H9 (cell line): ENCODE results near the gene CTSE. TPM values are rescaled to one million over a fixed set of nuclear protein-coding genes. Genes with fewer than 3 reads are reported as not detected.

Experiments used
- DNase-seq: peaks from one replicate; pipeline ENCODE4 v3.0.0-alpha.2; 2017
- H2AFZ ChIP-seq: one replicate; pipeline ENCODE4 v1.6.1; 2013; ENCODE audit warnings: mild to moderate bottlenecking, low read length, control low read depth, moderate library complexity
- H2AK5ac ChIP-seq: 2 replicates; pipeline ENCODE4 v1.6.1; 2013; ENCODE audit warnings: low read length, control low read depth, mixed read lengths; ENCODE audit not compliant: insufficient read length
- H2BK120ac ChIP-seq: one replicate; pipeline ENCODE4 v1.6.1; 2013; ENCODE audit warnings: low read depth, mild to moderate bottlenecking, low read length, control low read depth, inconsistent platforms; ENCODE audit not compliant: poor library complexity, severe bottlenecking
- H2BK12ac ChIP-seq: 2 replicates; pipeline ENCODE4 v1.6.1; 2013; ENCODE audit warnings: low read length, control low read depth, mixed read lengths, low read depth; ENCODE audit not compliant: insufficient read length
- H2BK15ac ChIP-seq: 2 replicates; pipeline ENCODE4 v1.6.1; 2013; ENCODE audit warnings: low read depth, low read length, control low read depth
- H2BK20ac ChIP-seq: one replicate; pipeline ENCODE4 v1.6.1; 2013; ENCODE audit warnings: low read depth, mild to moderate bottlenecking, low read length, control low read depth, inconsistent platforms; ENCODE audit not compliant: poor library complexity, severe bottlenecking
- H2BK5ac ChIP-seq: 2 replicates; pipeline ENCODE4 v1.6.1; 2013; ENCODE audit warnings: low read length, control low read depth, mixed read lengths; ENCODE audit not compliant: insufficient read length
- H3K14ac ChIP-seq: 2 replicates; pipeline ENCODE4 v1.6.1; 2013; ENCODE audit warnings: low read length, control low read depth; ENCODE audit not compliant: insufficient read depth
- H3K18ac ChIP-seq: 2 replicates; pipeline ENCODE4 v1.6.1; 2013; ENCODE audit warnings: low read depth, mild to moderate bottlenecking, mixed read lengths, low read length, control low read depth; ENCODE audit not compliant: insufficient read length
- H3K23ac ChIP-seq: 2 replicates; pipeline ENCODE4 v1.6.1; 2013; ENCODE audit warnings: low read length, control low read depth, mixed read lengths, low read depth; ENCODE audit not compliant: insufficient read length
- H3K23me2 ChIP-seq: 2 replicates; pipeline ENCODE4 v1.6.1; 2013; ENCODE audit warnings: low read depth, mild to moderate bottlenecking, mixed read lengths, low read length, control low read depth; ENCODE audit not compliant: insufficient read length, poor library complexity, severe bottlenecking
- H3K27ac ChIP-seq: 2 replicates; pipeline ENCODE4 v1.5.1; 2013; ENCODE audit warnings: low read length, control low read depth, mixed read lengths, low read depth; ENCODE audit not compliant: insufficient read length
- H3K27me3 ChIP-seq: 2 replicates; pipeline ENCODE4 v1.6.1; 2013; ENCODE audit warnings: low read length, control low read depth, inconsistent platforms; ENCODE audit not compliant: insufficient read depth
- H3K4ac ChIP-seq: 2 replicates; pipeline ENCODE4 v1.6.1; 2013; ENCODE audit warnings: low read depth, mild to moderate bottlenecking, control low read depth, inconsistent platforms, low read length, moderate library complexity
- H3K4me1 ChIP-seq: 2 replicates; pipeline ENCODE4 v1.6.1; 2013; ENCODE audit warnings: low read length, control low read depth, inconsistent platforms; ENCODE audit not compliant: insufficient read depth
- H3K4me2 ChIP-seq: 2 replicates; pipeline ENCODE4 v1.6.1; 2013; ENCODE audit warnings: low read length, control low read depth, mixed read lengths; ENCODE audit not compliant: insufficient read length, insufficient read depth
- H3K56ac ChIP-seq: 2 replicates; pipeline ENCODE4 v1.6.1; 2013; ENCODE audit warnings: low read depth, mild to moderate bottlenecking, mixed read lengths, low read length, control low read depth; ENCODE audit not compliant: insufficient read length
- H3K79me1 ChIP-seq: 2 replicates; pipeline ENCODE4 v1.6.1; 2013; ENCODE audit warnings: low read depth, mild to moderate bottlenecking, moderate library complexity, low read length, control low read depth, inconsistent platforms; ENCODE audit not compliant: insufficient read depth, poor library complexity, severe bottlenecking
- H3K79me2 ChIP-seq: 2 replicates; pipeline ENCODE4 v1.6.1; 2013; ENCODE audit warnings: low read length, control low read depth, inconsistent platforms; ENCODE audit not compliant: insufficient read depth
- H3K9ac ChIP-seq: 2 replicates; pipeline ENCODE4 v1.6.1; 2013; ENCODE audit warnings: low read length, control low read depth, mixed read lengths; ENCODE audit not compliant: insufficient read length; ENCODE audit errors: extremely low read depth
- H3K9me3 ChIP-seq: one replicate; pipeline ENCODE4 v1.6.1; 2013; ENCODE audit warnings: low read depth, low read length, inconsistent platforms; ENCODE audit not compliant: control insufficient read depth
- H3T11ph ChIP-seq: one replicate; pipeline ENCODE4 v1.6.1; 2013; ENCODE audit warnings: mild to moderate bottlenecking, low read length, control low read depth, inconsistent platforms
- H4K20me1 ChIP-seq: one replicate; pipeline ENCODE4 v1.6.1; 2013; ENCODE audit not compliant: control insufficient read depth, insufficient read length, insufficient read depth
- H4K5ac ChIP-seq: 2 replicates; pipeline ENCODE4 v1.6.1; 2013; ENCODE audit warnings: low read depth, mild to moderate bottlenecking, mixed read lengths, low read length, control low read depth; ENCODE audit not compliant: insufficient read length
- H4K8ac ChIP-seq: replicated peaks from 2 replicates; pipeline ENCODE4 v1.6.1; 2013; ENCODE audit warnings: low read length, control low read depth, mixed read lengths, low read depth; ENCODE audit not compliant: insufficient read length
- H4K91ac ChIP-seq: 2 replicates; pipeline ENCODE4 v1.6.1; 2013; ENCODE audit warnings: low read depth, mild to moderate bottlenecking, moderate library complexity, mixed read lengths, low read length, control low read depth; ENCODE audit not compliant: insufficient read length
- H3K27ac Mint-ChIP-seq, 3 experiments: 2 replicates in 2 of 3; 3 replicates in 1 of 3; pipeline ENCODE4 v1.8.0; 2020 to 2021; ENCODE audit warnings: mixed read lengths in 3 of 3, mild to moderate bottlenecking in 1 of 3, moderate library complexity in 1 of 3
- H3K27me3 Mint-ChIP-seq: 2 replicates; pipeline ENCODE4 v1.8.0; 2021; ENCODE audit warnings: low read depth, mild to moderate bottlenecking, moderate library complexity, mixed read lengths
- H3K36me3 Mint-ChIP-seq, 3 experiments: 2 replicates in 2 of 3; 3 replicates in 1 of 3; pipeline ENCODE4 v1.8.0; 2020 to 2021; ENCODE audit warnings: low read depth in 3 of 3, mixed read lengths in 3 of 3; ENCODE audit not compliant: insufficient read depth in 1 of 3
- H3K4me1 Mint-ChIP-seq, 2 experiments: 2 replicates each; pipeline ENCODE4 v1.8.0; 2020; ENCODE audit warnings: mixed read lengths in 2 of 2
- H3K4me3 Mint-ChIP-seq, 2 experiments: 2 replicates in 1 of 2; 3 replicates in 1 of 2; pipeline ENCODE4 v1.8.0; 2020 to 2021; ENCODE audit warnings: mild to moderate bottlenecking in 2 of 2, mixed read lengths in 2 of 2, moderate library complexity in 1 of 2
- H3K9me3 Mint-ChIP-seq, 2 experiments: 2 replicates in 1 of 2; 3 replicates in 1 of 2; pipeline ENCODE4 v1.8.0; 2020; ENCODE audit warnings: mild to moderate bottlenecking in 2 of 2, mixed read lengths in 2 of 2, moderate library complexity in 1 of 2
- WGBS: extraction: QIAGEN DNeasy Blood & Tissue Kit; methylation state at CpG from one replicate; pipeline ENCODE4 v1.1.7; 2013; ENCODE audit warnings: missing lambda C conversion rate, low lambda C conversion rate, mixed read lengths; ENCODE audit not compliant: insufficient read length; ENCODE audit errors: extremely low coverage; 5-methylcytosine and 5-hydroxymethylcytosine counted together
- total RNA-seq: library from RNA; stranded (reverse); gene quantifications from 2 replicates; pipeline ENCODE4 v1.2.1, GENCODE V29; 2021
- TF ChIP-seq, protein P1 (sequence below): fragments of 200-600 bp; sonication (generic); conservative IDR thresholded peaks from 3 replicates; pipeline ENCODE4 v1.8.0; 2021; ENCODE audit warnings: antibody characterized with exemption, mild to moderate bottlenecking

The CTSE gene
- total RNA-seq, 1 experiment from 2014 or later: not detected

DNA sequence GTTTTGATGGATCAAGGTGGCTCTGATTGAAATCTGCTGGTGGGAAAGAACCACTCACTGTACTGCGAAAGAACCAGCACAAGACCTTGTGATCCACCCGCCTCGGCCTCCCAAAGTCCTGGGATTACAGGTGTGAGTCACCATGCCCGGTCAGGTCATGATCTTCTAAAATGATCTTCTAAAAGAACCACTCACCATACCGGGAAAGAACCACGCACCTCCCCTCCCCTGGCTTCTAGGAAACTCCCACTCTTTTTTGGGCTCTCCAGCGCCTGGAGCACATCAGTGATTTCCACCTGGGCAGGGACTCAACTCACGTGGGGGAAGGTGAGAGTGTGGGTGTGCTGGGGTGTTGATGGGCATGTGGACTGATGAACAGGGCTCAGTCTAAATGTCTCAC, 12.6 kb downstream of the CTSE start:
- no peak overlapping the region for H2BK120ac ChIP-seq
- H3T11ph ChIP-seq: no peak overlapping the region
- no peaks in the 10 kb centered on the region for H3K9me3 ChIP-seq
- no peaks in the 10 kb centered on the region for H3K79me1 ChIP-seq
- no peaks in the 10 kb centered on the region for H3K23me2 ChIP-seq
- no peak overlapping the region for H2AFZ ChIP-seq
- H4K91ac ChIP-seq: no peak overlapping the region
- peaks cover 4% of the 10 kb centered on the region in 2 experiments for H3K4me1 Mint-ChIP-seq
- H2BK12ac ChIP-seq: no peak overlapping the region
- no CpG with 5 or more reads among the region's 8 CpGs for WGBS
- no peak overlapping the region for H3K4me3 Mint-ChIP-seq
- H2BK5ac ChIP-seq: no peak overlapping the region
- no peak overlapping the region for H4K8ac ChIP-seq
- no peak overlapping the region for H3K14ac ChIP-seq
- no peak overlapping the region for H3K27ac Mint-ChIP-seq
- H3K9me3 Mint-ChIP-seq: no peaks in the 10 kb centered on the region
- H2BK20ac ChIP-seq: no peak overlapping the region
- DNase-seq: no peak
- TF ChIP-seq, protein P1, sequence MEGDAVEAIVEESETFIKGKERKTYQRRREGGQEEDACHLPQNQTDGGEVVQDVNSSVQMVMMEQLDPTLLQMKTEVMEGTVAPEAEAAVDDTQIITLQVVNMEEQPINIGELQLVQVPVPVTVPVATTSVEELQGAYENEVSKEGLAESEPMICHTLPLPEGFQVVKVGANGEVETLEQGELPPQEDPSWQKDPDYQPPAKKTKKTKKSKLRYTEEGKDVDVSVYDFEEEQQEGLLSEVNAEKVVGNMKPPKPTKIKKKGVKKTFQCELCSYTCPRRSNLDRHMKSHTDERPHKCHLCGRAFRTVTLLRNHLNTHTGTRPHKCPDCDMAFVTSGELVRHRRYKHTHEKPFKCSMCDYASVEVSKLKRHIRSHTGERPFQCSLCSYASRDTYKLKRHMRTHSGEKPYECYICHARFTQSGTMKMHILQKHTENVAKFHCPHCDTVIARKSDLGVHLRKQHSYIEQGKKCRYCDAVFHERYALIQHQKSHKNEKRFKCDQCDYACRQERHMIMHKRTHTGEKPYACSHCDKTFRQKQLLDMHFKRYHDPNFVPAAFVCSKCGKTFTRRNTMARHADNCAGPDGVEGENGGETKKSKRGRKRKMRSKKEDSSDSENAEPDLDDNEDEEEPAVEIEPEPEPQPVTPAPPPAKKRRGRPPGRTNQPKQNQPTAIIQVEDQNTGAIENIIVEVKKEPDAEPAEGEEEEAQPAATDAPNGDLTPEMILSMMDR: no peak
- no peak overlapping the region for H3K4ac ChIP-seq
- H3K79me2 ChIP-seq: no peaks in the 10 kb centered on the region
- H3K56ac ChIP-seq: no peak overlapping the region
- no peak overlapping the region for H3K18ac ChIP-seq
- no peak overlapping the region for H4K5ac ChIP-seq
- no peak overlapping the region for H2BK15ac ChIP-seq
- H3K27me3 ChIP-seq: no peaks in the 10 kb centered on the region
- no peak overlapping the region for H3K23ac ChIP-seq
- peaks cover 4% of the 10 kb centered on the region; the same call in 1 of the 2 replicates for H3K27me3 Mint-ChIP-seq
- H4K20me1 ChIP-seq: peaks cover 2% of the 10 kb centered on the region
- H3K9ac ChIP-seq: no peak overlapping the region
- H2AK5ac ChIP-seq: no peak overlapping the region
- H3K27ac ChIP-seq: no peak overlapping the region
- H3K4me2 ChIP-seq: no peak overlapping the region
- no peaks in the 10 kb centered on the region for H3K4me1 ChIP-seq
- no peaks in the 10 kb centered on the region for H3K36me3 Mint-ChIP-seq
